HG02970 (cell line): ENCODE data around the gene DNAH8.

Experiments
- ATAC-seq: cut with Tn5 transposase; IDR thresholded peaks from one replicate; pipeline ENCODE4 v1.9.1; 2021; ENCODE audit warnings: mild to moderate bottlenecking, moderate library complexity, moderate number of reproducible peaks; ENCODE audit not compliant: unreplicated experiment, low FRiP score

DNAH8 gene

GRCh38 chr6:38943964-38944363 lies 228.9 kb downstream of the DNAH8 start:
- no peak for ATAC-seq

DNA sequence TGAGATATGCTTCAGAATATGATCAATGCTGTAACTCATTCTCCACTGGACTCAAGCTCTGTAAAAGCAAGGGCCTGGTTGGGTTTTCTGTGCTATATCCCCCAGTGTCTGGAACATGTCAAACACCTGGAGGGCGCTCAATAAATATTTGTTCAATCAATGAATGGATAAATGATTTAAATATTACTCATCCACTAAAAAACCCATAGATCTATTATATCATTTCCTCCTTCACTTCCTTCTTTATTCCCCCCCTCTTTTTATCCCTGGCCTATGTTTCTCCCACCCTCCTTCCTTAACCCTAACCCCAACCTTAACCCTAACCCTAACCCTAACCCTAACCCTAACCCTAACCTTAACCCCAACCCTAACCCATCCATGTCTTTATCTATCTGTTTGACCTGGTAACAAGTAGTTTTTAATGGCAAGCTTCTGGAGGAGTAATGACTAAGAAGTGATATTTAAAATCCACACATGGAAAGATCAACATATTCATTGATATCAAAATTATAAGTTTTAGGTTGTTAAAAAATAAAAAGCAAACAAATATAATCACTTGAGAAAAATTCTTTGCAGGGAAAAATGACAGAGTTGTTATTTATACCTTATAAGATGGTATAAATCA lies 229.7 kb downstream of the DNAH8 start:
- no peak for ATAC-seq

DNA sequence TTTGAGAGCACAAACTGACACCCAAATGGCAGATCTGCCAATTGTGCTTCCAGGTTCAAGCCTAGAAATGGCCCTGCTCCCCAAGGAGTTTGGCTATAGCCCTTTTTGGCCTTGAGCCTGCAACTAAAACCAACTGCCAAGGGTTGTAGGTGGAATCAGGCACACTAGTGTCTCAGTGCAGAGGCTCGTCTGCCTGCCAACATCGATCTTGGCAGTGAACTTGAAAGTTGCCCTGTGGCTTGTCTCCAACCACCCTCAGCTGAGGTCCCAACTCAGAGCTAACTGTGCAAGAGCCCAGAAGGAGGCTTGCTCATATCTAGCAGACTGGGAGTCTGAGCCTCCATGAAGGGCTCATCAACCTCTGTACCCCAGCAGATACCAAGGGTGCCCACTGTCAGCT lies 240.8 kb downstream of the DNAH8 start:
- ATAC-seq: no peak

- ATAC-seq: no peak
Observed at GRCh38 chr6:38957426-38957825, 242.3 kb downstream of the DNAH8 start.

DNA sequence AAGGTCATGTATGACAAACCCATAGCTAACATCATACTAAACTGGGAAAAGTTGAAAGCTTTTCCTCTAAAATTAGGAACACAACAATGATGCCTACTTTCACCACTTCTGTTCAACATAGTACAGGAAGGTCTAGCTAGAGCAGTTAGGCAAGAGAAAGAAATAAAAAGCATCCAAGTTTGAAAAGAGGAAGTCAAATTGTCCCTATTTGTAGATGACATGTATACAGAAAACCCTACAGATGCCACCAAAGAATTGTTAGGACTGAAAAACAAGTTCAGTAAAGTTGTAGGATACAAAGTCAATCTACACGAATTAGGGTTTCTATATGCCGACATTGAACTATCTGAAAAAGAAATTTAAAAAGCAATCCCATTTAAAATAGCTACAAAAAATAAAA lies 244.0 kb downstream of the DNAH8 start:
- ATAC-seq: no peak

DNA sequence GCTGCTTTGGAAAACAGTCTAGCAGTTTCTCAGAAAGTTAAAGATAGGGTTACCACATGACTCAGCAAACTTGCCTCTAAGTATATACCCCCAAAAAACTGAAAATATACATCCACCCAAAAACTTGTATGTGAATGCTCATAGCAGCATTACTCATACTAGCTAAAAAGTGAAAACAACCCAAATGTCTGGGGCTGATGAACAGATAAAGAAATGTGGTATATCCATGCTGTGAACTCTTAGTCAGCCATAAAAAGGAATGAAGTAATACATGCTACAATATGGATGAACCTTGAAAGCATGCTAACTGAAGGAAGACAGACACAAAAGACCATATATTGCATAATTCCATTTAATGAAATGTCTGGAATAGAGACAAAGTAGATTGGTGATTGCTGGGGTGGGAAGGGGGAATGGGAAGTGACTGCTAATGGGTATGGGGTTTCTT lies 253.6 kb downstream of the DNAH8 start:
- no peak for ATAC-seq

GRCh38 chr6:38973178-38974057 lies 258.3 kb downstream of the DNAH8 start:
- no peak for ATAC-seq

DNA sequence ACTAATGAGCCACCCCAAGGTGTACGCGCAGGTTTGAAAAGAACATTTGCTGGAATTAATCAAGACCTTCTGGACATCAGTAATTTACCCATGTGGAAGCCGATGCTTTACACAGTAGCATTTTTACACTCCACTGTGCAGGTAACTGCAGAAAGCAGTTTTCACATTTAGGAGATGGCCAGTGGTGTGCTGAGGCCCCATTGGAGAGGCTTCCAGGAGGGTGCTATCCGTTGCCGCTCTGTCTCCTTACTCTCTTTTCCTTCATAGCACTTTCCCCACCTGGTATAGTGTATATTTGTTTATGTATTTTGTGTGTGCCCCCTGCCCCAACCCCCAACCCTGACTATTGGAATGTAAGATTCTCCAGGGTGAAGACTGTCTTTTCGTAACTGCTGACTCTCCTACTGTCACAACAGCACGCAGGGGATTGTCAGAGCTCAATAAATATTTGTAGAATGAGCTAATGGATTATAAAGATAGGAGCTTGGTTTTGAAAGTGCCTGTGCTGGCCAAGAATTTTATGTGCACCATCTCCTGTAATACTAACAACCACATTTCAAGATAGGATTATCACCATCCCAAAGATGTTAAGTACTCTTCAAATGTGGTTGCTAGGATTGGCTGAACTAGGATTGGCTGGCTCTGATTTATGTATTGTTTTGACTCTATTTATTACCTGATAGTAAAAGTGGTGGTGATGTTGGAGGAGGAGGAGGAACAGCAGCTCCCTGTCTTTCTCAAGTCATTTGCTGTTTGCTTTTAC lies 259.5 kb downstream of the DNAH8 start:
- no peak for ATAC-seq

- no peak for ATAC-seq
Observed at GRCh38 chr6:38975621-38976049, 260.5 kb downstream of the DNAH8 start.

GRCh38 chr6:38976051-38976450 lies 260.9 kb downstream of the DNAH8 start:
- ATAC-seq: no peak

DNA sequence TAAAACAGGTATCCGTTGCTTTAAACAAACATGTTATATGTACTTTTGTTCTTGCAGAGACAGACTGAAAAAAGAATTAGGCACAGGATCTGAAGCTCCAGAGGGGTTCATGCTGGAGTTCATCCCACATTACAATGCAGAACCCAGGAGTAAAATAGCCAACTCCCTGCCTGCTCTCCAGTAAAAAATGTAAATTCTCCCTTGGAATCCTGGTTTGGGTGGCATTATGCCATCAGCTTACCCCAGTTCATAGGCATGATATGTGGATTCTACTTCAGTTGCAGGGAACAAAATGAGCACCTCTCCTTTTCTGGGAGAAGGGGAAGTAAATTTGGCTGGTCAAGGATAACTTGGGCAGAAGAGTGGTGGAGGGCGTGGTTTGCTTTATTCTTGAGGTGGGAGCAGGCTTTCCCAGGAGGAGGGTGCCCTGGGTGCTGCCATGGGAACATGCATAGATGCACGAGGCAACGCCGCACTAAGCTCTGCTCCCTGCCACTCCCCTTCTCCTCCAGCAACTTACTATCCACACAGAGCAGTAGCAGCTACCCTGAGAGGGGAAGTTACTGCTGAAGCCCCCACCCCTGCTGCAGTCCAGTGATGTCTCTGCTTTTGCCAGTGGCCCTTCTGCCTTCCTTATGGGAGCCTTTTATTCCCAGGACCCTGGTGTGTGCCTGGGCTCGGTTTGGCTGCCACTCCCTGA lies 261.8 kb downstream of the DNAH8 start:
- ATAC-seq: no peak

DNA sequence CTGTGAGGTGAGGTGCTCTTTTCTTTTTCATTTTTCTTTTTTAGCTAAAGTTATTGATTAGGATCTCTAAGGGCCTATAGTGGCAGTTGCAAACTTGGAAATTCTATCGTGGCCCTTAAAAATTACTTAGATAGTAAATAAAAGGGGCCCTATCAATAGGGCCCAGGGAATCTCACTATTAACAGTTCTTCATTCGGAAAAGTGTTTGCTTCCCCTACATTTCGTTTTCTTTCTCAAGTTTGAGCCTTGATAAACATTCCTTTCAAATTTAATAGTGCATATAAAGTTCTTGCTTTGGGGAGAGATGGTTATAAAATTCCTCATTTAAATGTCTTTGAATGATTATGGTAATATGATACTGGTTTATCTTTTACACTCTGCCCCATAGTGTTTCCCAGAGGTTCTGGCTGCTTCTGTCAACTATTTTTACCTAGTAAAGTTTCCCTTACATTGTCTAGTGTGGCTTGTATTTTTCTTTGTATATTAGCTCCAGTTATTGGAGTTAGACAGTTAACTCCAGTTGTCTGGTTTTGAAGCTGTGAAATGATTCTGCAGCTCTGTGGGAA lies 263.1 kb downstream of the DNAH8 start:
- ATAC-seq: no peak

GRCh38 chr6:38982470-38982869 lies 267.4 kb downstream of the DNAH8 start:
- ATAC-seq: no peak

DNA sequence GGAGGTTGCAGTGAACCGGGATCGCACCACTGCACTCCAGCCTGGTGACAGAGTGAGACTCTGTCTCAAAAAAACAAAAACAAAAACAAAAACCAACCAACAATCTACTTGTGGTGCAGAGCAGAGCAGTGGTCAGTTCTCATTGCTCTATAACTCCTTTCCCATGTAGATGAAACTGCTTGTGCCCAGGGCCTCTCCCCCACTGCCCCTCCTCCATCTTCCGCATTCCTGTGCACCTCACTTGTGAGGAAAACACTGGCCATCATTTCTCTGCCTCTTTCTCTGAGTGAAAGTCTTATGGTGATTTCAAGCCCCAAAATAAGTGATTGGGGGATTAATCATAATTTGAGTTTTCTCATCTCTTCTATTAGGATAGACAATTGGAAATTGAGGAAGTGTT lies 269.6 kb downstream of the DNAH8 start:
- ATAC-seq: no peak

- no peak for ATAC-seq
Observed at GRCh38 chr6:38985839-38986238, 270.7 kb downstream of the DNAH8 start.

DNA sequence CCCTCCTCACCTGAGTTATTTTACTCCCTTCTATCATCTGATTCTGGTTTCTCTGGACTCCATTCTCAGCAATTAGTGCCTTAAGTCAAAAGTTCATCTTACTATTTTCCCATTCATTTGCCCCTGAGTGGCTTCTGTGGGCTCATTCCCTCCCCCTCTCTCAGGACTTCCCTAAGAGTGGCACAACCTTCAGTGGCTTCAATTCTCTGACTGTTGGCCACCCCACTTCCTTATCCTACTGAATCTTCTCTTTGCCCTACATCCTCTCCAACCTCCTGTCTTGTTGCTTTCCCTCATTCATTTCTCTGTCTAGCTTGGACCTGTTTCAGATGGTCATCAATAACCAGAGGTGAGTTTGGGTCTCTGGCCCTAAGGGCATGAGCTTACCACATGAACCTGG lies 272.4 kb downstream of the DNAH8 start:
- no peak for ATAC-seq

GRCh38 chr6:38988736-38989449 lies 273.8 kb downstream of the DNAH8 start:
- no peak for ATAC-seq

DNA sequence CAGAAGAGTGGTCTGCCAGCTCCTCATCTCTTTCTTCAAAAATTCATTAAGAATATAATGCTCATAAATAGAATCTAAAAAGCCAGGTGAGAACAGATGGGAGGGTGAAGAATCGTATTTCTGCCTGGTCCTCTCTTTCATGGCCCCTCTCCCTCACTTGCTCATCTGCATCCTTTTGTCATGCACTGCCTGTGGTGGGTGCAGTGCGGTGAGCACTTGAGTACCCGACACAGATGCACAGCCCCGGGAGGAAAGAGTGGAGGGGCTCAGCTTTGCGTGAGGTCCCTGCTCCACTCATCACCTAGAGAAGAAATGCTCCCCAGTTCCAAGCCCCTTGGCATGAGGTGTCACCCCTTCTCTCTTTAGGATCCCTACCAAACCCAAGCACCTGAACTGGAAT lies 275.4 kb downstream of the DNAH8 start:
- ATAC-seq: no peak

DNA sequence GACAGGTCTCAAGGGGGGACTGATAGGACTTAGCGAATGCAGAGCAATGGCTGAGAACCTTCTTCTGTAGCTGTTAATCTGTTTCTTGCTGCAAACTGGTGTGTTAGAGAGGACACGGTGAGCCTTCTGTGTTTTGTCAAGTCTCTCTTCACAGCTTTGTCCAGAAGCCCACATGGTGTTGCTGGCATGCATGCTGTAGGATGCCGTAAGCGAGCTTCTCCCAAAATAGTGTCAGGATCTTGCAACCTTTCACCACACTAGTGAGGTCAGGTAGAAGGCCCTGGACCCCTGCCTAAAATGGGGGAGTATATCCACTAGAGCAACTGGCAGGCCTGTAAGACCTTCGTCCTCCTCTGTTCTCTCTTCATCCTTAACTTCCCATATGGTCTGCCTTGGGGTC lies 281.6 kb downstream of the DNAH8 start:
- no peak for ATAC-seq
